IMR-90 (cell line): ENCODE data around the gene KLHL29. TPM values are rescaled to one million over a fixed set of nuclear protein-coding genes. Genes with fewer than 3 reads are reported as not detected.

Source experiments
- ATAC-seq: fragments of 200-7000 bp; cut with Tn5 transposase; 2 replicates; pipeline ENCODE4 v1.9.1; 2020; ENCODE audit warnings: low read depth, mild to moderate bottlenecking, moderate library complexity
- BruUV-seq: library from RNA; stranded (reverse); fragments of 400-500 nt; replicated peaks from 2 replicates; lab custom pipeline; 2021; lab: Mats Ljungman, UMichigan
- CTCF ChIA-PET: fragments of 300-600 bp; formaldehyde crosslinking; extraction: SDS; loops from one replicate; lab custom pipeline; 2021; ENCODE audit warnings: antibody characterized with exemption; lab: Yijun Ruan, JAX
- POLR2A ChIA-PET: fragments of 300-600 bp; sonication (Branson Sonifier 250); formaldehyde crosslinking; loops from one replicate; lab custom pipeline; 2022; ENCODE audit warnings: antibody characterized with exemption; ENCODE audit not compliant: unreplicated experiment; lab: Charles Lee
- DNase-seq: peaks from one replicate; pipeline ENCODE4 v3.0.0; 2013
- H2AFZ ChIP-seq: replicated peaks from 2 replicates; pipeline ENCODE3; 2013; ENCODE audit warnings: low read length, mild to moderate bottlenecking; ENCODE audit not compliant: poor library complexity
- H2AK5ac ChIP-seq: 2 replicates; pipeline ENCODE4 v1.6.1; 2013; ENCODE audit warnings: low read depth, low read length, inconsistent platforms
- H2AK9ac ChIP-seq: replicated peaks from 2 replicates; pipeline ENCODE3; 2013; ENCODE audit warnings: mild to moderate bottlenecking, low read depth, low read length, moderate library complexity; ENCODE audit not compliant: poor library complexity
- H2BK120ac ChIP-seq: 2 replicates; pipeline ENCODE4 v1.6.1; 2013; ENCODE audit warnings: low read depth, low read length, inconsistent platforms
- H2BK15ac ChIP-seq: 3 replicates; pipeline ENCODE4 v1.6.1; 2013; ENCODE audit warnings: low read depth, low read length, inconsistent platforms
- H2BK20ac ChIP-seq: 2 replicates; pipeline ENCODE4 v1.6.1; 2013; ENCODE audit warnings: low read depth, mild to moderate bottlenecking, inconsistent platforms, low read length, moderate library complexity
- H2BK5ac ChIP-seq: 2 replicates; pipeline ENCODE4 v1.6.1; 2013; ENCODE audit warnings: mild to moderate bottlenecking, low read depth, low read length, inconsistent platforms; ENCODE audit not compliant: poor library complexity, severe bottlenecking
- H3K14ac ChIP-seq: replicated peaks from 2 replicates; pipeline ENCODE4 v1.6.1; 2013; ENCODE audit warnings: low read depth, low read length, inconsistent platforms
- H3K18ac ChIP-seq: 2 replicates; pipeline ENCODE4 v1.6.1; 2013; ENCODE audit warnings: low read depth, low read length, control low read depth
- H3K23ac ChIP-seq: 2 replicates; pipeline ENCODE4 v1.6.1; 2013; ENCODE audit warnings: low read depth, low read length, inconsistent platforms
- H3K27ac ChIP-seq: 2 replicates; pipeline ENCODE4 v1.5.1; 2013; ENCODE audit warnings: mild to moderate bottlenecking, control low read depth, low read length; ENCODE audit not compliant: insufficient read depth
- H3K27me3 ChIP-seq: 2 replicates; pipeline ENCODE4 v1.6.1; 2013; ENCODE audit warnings: low read length; ENCODE audit not compliant: control insufficient read depth, insufficient read depth
- H3K36me3 ChIP-seq: 2 replicates; pipeline ENCODE4 v1.6.1; 2013; ENCODE audit warnings: low read length, mixed read lengths; ENCODE audit not compliant: control insufficient read depth, insufficient read depth
- H3K4ac ChIP-seq: 2 replicates; pipeline ENCODE4 v1.6.1; 2013; ENCODE audit warnings: low read depth, low read length, inconsistent platforms
- H3K4me1 ChIP-seq: 2 replicates; pipeline ENCODE4 v1.6.1; 2013; ENCODE audit warnings: low read length, mixed read lengths; ENCODE audit not compliant: control insufficient read depth, insufficient read depth
- H3K4me2 ChIP-seq: 2 replicates; pipeline ENCODE4 v1.6.1; 2013; ENCODE audit warnings: low read depth, mild to moderate bottlenecking, control low read depth, low read length, moderate library complexity
- H3K4me3 ChIP-seq: 2 replicates; pipeline ENCODE4 v1.5.1; 2013; ENCODE audit warnings: low read depth, mild to moderate bottlenecking, control low read depth, low read length, moderate library complexity; ENCODE audit not compliant: insufficient read depth
- H3K56ac ChIP-seq: 2 replicates; pipeline ENCODE4 v1.6.1; 2013; ENCODE audit warnings: low read length, inconsistent platforms; ENCODE audit not compliant: insufficient read depth; ENCODE audit errors: extremely low read depth
- H3K79me1 ChIP-seq, 2 experiments: 2 replicates each; pipeline ENCODE4 v1.6.1; 2013; ENCODE audit warnings: low read length in 2 of 2, inconsistent platforms in 1 of 2, low read depth in 1 of 2
- H3K9ac ChIP-seq: 2 replicates; pipeline ENCODE4 v1.6.1; 2013; ENCODE audit warnings: low read depth, low read length, control low read depth
- H3K9me1 ChIP-seq: 2 replicates; pipeline ENCODE4 v1.6.1; 2013; ENCODE audit warnings: low read length, inconsistent platforms; ENCODE audit not compliant: insufficient read depth
- H3K9me3 ChIP-seq: 2 replicates; pipeline ENCODE4 v1.6.1; 2013; ENCODE audit warnings: low read length; ENCODE audit not compliant: control insufficient read depth, insufficient read depth
- H4K20me1 ChIP-seq: 2 replicates; pipeline ENCODE4 v1.6.1; 2013; ENCODE audit warnings: low read length, inconsistent platforms; ENCODE audit not compliant: insufficient read depth
- H4K5ac ChIP-seq: 2 replicates; pipeline ENCODE4 v1.6.1; 2013; ENCODE audit warnings: mild to moderate bottlenecking, low read depth, low read length, control low read depth
- H4K8ac ChIP-seq, 2 experiments: 2 replicates each; pipeline ENCODE4 v1.6.1; 2013; ENCODE audit warnings: low read depth in 2 of 2, low read length in 2 of 2, control low read depth in 1 of 2, inconsistent platforms in 1 of 2
- H4K91ac ChIP-seq: 2 replicates; pipeline ENCODE4 v1.6.1; 2013; ENCODE audit warnings: low read depth, low read length, inconsistent platforms; ENCODE audit not compliant: insufficient read depth
- BHLHE40 ChIP-seq: fragments of 150-350 bp; IDR thresholded peaks from 2 replicates; pipeline ENCODE4 v1.6.1; 2016; ENCODE audit warnings: mild to moderate bottlenecking, low read depth, low read length
- CEBPB ChIP-seq: IDR thresholded peaks from 2 replicates; pipeline ENCODE4 v1.6.1; 2012; ENCODE audit warnings: low read depth, low read length, improper control_type of control experiment
- CHD1 ChIP-seq: IDR thresholded peaks from 2 replicates; pipeline ENCODE4 v1.6.1; 2012; ENCODE audit warnings: low read depth, low read length, improper control_type of control experiment
- CTCF ChIP-seq: conservative IDR thresholded peaks from 2 replicates; pipeline ENCODE4 v1.5.1; 2012; ENCODE audit warnings: mild to moderate bottlenecking, low read depth, low read length, improper control_type of control experiment
- FOS ChIP-seq: fragments of 150-350 bp; IDR thresholded peaks from 2 replicates; pipeline ENCODE4 v1.6.1; 2016; ENCODE audit warnings: low read depth, low read length
- MAFK ChIP-seq: IDR thresholded peaks from 2 replicates; pipeline ENCODE4 v1.6.1; 2012; ENCODE audit warnings: low read depth, low read length, improper control_type of control experiment
- MAZ ChIP-seq: IDR thresholded peaks from 2 replicates; pipeline ENCODE4 v1.6.1; 2012; ENCODE audit warnings: low read depth, mild to moderate bottlenecking, low read length, improper control_type of control experiment, moderate library complexity, borderline replicate concordance
- MXI1 ChIP-seq: IDR thresholded peaks from 2 replicates; pipeline ENCODE4 v1.6.1; 2012; ENCODE audit warnings: low read depth, mild to moderate bottlenecking, low read length, moderate library complexity, borderline replicate concordance
- NFE2L2 ChIP-seq: fragments of 150-350 bp; IDR thresholded peaks from 2 replicates; pipeline ENCODE4 v1.6.1; 2016; ENCODE audit warnings: low read depth, mild to moderate bottlenecking, low read length
- POLR2A ChIP-seq: IDR thresholded peaks from 2 replicates; pipeline ENCODE4 v1.6.1; 2012; ENCODE audit warnings: mild to moderate bottlenecking, low read depth, low read length
- RAD21 ChIP-seq: IDR thresholded peaks from 2 replicates; pipeline ENCODE4 v1.6.1; 2012; ENCODE audit warnings: low read length, improper control_type of control experiment
- RCOR1 ChIP-seq: IDR thresholded peaks from 2 replicates; pipeline ENCODE4 v1.6.1; 2012; ENCODE audit warnings: mild to moderate bottlenecking, low read length, improper control_type of control experiment; ENCODE audit not compliant: insufficient replicate concordance
- RFX5 ChIP-seq: IDR thresholded peaks from 2 replicates; pipeline ENCODE4 v1.8.0; 2012; ENCODE audit warnings: low read depth, mild to moderate bottlenecking, low read length, moderate library complexity
- SMC3 ChIP-seq: fragments of 150-350 bp; IDR thresholded peaks from 2 replicates; pipeline ENCODE4 v1.6.1; 2016; ENCODE audit warnings: low read depth, mild to moderate bottlenecking, antibody characterized with exemption, low read length, moderate library complexity
- USF2 ChIP-seq: fragments of 150-350 bp; IDR thresholded peaks from 2 replicates; pipeline ENCODE4 v1.6.1; 2017; ENCODE audit warnings: mild to moderate bottlenecking, antibody characterized with exemption, low read length, low read depth
- WGBS, 2 experiments: methylation state at CpG; one replicate each; pipeline versions ENCODE4 v1.1.5 to v1.1.7; 2013; ENCODE audit warnings: missing lambda C conversion rate in 2 of 2; ENCODE audit not compliant: insufficient read length in 1 of 2; ENCODE audit errors: extremely low coverage in 2 of 2; 5-methylcytosine and 5-hydroxymethylcytosine counted together
- dilution Hi-C: fragments of 300-500 bp; cut with HindIII; formaldehyde crosslinking; loops from one replicate; pipeline ENCODE4 v1.14.3; 2018; ENCODE audit warnings: low sequenced_read_pairs; ENCODE audit not compliant: unreplicated experiment
- in situ Hi-C: fragments of 300-500 bp; cut with MboI; formaldehyde crosslinking; loops from 3 replicates; pipeline ENCODE4 v1.14.3; 2019; ENCODE audit warnings: low sequenced_read_pairs, inconsistent platforms, mixed read lengths
- intact Hi-C: fragments of 100-400 bp; cut with micrococcal nuclease; formaldehyde crosslinking; loops from 2 replicates; pipeline ENCODE4 v1.10.0; 2022
- polyA plus RNA-seq, 3 experiments: library from polyadenylated mRNA; depleted of rRNA; stranded (reverse); fragments of >200 nt; gene quantifications; 2 replicates each; pipeline ENCODE4 v1.2.3, GENCODE V29; 2012; ENCODE audit warnings: low replicate concordance in 1 of 3
- total RNA-seq: library from RNA; depleted of rRNA; stranded (reverse); fragments of >200 nt; gene quantifications from 2 replicates; pipeline ENCODE4 v1.2.3, GENCODE V29; 2012

Gene KLHL29
- total and polyA plus RNA-seq, 2 of the 4 experiments (the other 2 are of a cell fraction) = 2.0 to 8.0 TPM

- Histone ChIP-seq H3K9ac (no peak overlapping the region), H3K4ac (no peak overlapping the region), H3K27me3 (no peaks in the 10 kb centered on the region), H2AK9ac (no peak overlapping the region), H4K20me1 (no peaks in the 10 kb centered on the region; the same call in 1 of the 2 replicates), H4K91ac (no peak overlapping the region), H3K4me3 (no peak overlapping the region), H3K9me1 (peaks cover 12% of the 10 kb centered on the region), H3K4me2 (no peak overlapping the region), H3K79me1 (0 out of 4 replicates have a peak, but pooled peaks cover 0 to 8% of the 10 kb centered on the region in 2 experiments), H2BK20ac (no peak overlapping the region), H4K5ac (no peak overlapping the region), H3K9me3 (no peaks in the 10 kb centered on the region), H3K18ac (no peak overlapping the region), H3K4me1 (peaks cover 4% of the 10 kb centered on the region; the same call in 1 of the 2 replicates), H3K36me3 (no peaks in the 10 kb centered on the region; the same call in 1 of the 2 replicates), H4K8ac (no peak overlapping the region), H2AFZ (no peak overlapping the region), H3K23ac (no peak overlapping the region), H3K14ac (no peak overlapping the region), H3K56ac (no peak overlapping the region), H2BK15ac (no peak overlapping the region), H2BK5ac (no peak overlapping the region), H3K27ac (no peak overlapping the region), H2BK120ac (no peak overlapping the region), H2AK5ac (no peak overlapping the region)
- ATAC-seq = no peak
- POLR2A ChIA-PET = no interaction called here
- CTCF ChIA-PET = no interaction called here
- WGBS, 2 experiments = 100% methylated on average over 5 of the region's 12 CpGs; no CpG with 5 or more reads in 1 of the 2 experiments
- no TSS peak for BruUV-seq
- no peak for TF ChIP-seq MAFK
- no peak for TF ChIP-seq BHLHE40
- TF ChIP-seq CTCF = no peak
- TF ChIP-seq MAZ = no peak
- TF ChIP-seq RAD21 = no peak
- TF ChIP-seq CEBPB = no peak
- TF ChIP-seq SMC3 = no peak
- no peak for TF ChIP-seq USF2
- TF ChIP-seq POLR2A = no peak
- TF ChIP-seq MXI1 = no peak
- no peak for TF ChIP-seq RCOR1
- TF ChIP-seq FOS = no peak
- no peak for TF ChIP-seq CHD1
- TF ChIP-seq RFX5 = no peak
- no peak for TF ChIP-seq NFE2L2
- intact Hi-C loops = no loop called here
- in situ Hi-C loops = no loop called here
- DNase-seq = no peak
- dilution Hi-C loops = no loop called here
Measured at GRCh38 chr2:23571527-23572282, 186.7 kb downstream of the KLHL29 start.
